Measurements from ENCODE around the gene TBX1.

- TF ChIP-seq EZH2 (IDR thresholded peaks at IDR 0.05) = no peak
- no peak for TF ChIP-seq ZBTB33 (IDR thresholded peaks at IDR 0.05; ENCODE audit: extremely low read depth, insufficient replicate concordance, low read length)
- TF ChIP-seq CTCF (IDR thresholded peaks at IDR 0.05 in 2 of 3, conservative IDR thresholded peaks at IDR 0.05 in 1 of 3; ENCODE audit: borderline replicate concordance in 1 of 3, insufficient read depth in 1 of 3, low read depth in 2 of 3, low read length in 2 of 3) = no peak
- no peak for TF ChIP-seq POLR2A (IDR thresholded peaks at IDR 0.05; ENCODE audit: borderline replicate concordance, extremely low read depth, insufficient read depth, insufficient read length)
- no peak for TF ChIP-seq SP1 (IDR thresholded peaks at IDR 0.05; ENCODE audit: low read depth)
- no peak for TF ChIP-seq TCF7L2 (IDR thresholded peaks at IDR 0.05; ENCODE audit: borderline replicate concordance, extremely low read depth, insufficient read depth, insufficient read length)
These were observed 39.7 kb downstream of the TBX1 start for GRCh38 chr22:19800306-19800705.

Measured in HCT116 (cell line).